GM21515 (cell line): ENCODE measurements around the gene TCF3.
"Not testable (repeated sequence)": the region's sequence is repeated elsewhere in the genome, so short reads cannot be mapped to it uniquely, and the experiment has no call there.

Experiments
- ATAC-seq: cut with Tn5 transposase; IDR thresholded peaks from one replicate; pipeline ENCODE4 v1.9.1; 2021; ENCODE audit not compliant: unreplicated experiment

TCF3 gene

DNA sequence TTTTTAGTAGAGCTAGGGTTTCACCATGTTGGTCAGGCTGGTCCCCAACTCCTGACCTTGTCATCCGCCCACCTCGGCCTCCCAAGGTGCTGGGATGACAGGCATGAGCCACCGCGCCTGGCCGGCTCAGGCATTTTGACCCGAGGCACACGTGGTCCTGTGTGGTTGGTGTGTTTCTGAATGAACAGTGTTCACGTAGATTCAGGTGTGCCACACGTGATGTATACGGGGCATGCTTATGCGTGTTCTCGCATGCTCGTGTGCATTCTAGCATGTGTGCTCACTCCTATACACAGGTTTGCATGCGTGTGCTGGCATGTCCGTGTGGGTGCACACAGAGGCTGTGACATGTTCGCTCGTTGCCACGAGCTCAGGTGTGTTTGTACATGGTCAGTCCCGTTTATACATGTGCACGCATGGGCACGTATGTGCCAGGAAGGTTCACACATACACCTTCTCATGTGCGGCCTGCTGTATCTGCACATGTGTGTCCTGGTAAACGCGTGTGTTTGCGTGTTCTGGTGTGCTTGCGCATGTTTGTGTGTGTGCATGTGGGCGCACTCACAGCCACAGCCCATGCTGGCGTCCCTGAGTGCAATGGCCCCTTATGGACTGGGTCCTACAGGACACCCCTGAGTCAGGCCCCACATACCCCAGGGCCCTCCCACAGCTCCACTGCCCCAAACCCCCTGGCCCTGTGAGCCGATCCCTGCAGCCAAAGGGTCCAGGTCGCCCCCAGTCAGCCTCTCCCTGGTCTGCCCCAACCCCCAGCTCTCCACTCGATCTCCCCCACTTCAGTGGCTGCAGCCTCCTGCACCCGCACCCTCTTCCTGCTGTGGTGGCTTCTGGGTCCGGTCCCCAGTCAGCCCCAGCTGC, 20.6 kb upstream of the TCF3 start:
- no peak for ATAC-seq

DNA sequence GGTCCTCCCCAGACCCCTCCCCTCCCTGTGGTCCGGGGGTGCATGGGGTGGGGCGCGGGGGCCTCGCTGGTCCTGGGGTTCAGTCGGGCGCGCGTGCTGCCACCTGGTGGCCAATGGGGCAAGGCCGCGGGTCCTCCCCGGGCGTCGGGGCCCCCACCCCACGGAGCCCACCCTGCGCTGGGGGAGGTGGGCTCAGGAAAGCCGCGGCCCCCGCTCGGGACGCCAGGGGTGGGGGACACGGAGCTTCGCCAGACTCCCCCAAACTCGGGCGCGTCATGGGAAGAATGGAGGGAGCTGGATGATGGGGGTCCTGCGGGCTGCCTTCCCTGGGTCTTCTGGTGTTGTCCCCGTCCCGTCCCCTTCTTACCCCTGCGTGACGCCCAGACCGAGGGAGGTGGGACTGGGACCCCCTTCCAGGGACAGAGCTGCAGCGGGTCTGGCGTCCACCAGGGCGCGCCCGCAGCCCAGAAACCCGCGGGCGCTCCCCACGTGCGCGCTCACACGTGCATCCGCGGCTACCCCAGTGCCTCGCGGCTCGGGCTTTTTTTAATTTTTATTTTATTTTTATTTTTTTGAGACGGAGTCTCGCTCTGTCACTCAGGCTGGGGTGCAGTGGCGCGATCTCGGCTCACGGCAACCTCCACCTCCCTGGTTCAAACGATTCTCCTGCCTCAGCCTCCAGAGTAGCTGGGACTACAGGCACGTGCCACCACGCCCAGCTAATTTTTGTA, 19.8 kb upstream of the TCF3 start:
- no peak for ATAC-seq

DNA sequence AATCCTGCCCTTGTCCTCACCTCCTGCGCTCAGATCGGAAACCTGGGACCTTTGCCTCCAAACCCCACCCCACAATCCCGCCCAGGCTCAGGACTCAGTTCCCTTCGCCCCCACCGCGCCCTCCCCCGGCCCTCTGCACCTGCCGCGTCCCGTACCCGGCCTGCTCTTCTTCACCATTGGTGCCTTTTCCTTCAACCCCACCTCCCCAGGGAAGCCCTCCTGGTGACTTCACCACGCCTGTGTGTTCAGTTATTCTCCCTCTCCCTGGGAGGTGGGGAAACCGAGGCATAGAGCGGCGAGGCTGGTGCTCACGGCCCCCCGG, 19.3 kb upstream of the TCF3 start:
- ATAC-seq = no peak

DNA sequence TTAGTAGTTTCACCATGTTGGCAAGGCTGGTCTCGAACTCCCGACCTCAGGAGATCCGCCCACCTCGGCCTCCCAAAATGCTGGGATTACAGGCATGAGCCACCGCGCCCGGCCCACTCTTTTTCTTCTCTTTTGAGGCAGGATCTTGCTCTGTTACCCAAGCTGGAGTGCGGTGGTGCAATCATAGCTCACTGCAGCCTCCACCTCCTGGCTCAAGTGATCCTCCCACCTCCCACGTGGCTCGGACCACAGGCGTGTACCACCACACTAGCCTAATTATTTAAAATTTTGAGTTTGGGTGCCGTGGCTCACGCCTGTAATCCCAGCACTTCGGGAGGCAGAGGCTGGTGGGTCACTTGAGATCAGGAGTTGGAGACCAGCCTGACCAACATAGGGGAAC, 18.3 kb upstream of the TCF3 start:
- ATAC-seq = not testable (repeated sequence)

DNA sequence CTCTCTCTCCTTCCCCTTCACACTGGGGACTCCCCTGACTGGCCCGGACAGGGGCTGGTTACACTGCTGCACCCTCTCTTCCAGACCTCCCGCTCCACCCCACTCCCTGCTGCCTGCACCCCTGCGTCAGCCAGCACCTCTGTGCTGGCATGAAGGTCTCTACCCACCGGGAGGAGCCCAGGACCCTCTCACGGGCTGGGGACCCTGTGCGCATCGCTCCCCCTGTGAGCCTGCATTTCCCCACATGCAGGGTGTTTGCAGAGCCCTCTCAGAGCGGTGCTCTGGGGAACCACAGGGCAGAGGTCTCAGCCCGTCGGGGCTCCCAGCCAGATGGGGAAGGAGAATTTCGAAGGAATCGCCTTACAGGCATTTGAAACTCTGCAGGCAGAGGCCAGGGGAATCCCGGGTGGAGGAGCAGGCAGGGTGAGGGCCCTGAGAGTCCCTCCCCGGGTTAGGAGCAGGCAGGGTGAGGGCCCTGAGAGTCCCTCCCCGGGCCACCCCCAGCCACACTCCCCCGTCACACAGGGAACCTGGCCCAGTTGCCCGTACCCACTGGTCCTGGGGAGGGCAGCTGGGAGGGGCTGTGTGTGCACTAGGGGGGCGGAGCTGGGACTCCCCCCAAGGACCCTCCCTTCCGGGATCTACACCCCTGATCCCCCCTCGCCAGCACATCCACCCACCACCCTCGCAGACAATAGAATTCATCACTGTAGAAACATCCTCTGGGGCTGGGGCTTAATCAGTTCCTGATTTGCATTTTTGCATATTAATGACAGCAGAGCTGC, 16.3 kb upstream of the TCF3 start:
- no peak for ATAC-seq

DNA sequence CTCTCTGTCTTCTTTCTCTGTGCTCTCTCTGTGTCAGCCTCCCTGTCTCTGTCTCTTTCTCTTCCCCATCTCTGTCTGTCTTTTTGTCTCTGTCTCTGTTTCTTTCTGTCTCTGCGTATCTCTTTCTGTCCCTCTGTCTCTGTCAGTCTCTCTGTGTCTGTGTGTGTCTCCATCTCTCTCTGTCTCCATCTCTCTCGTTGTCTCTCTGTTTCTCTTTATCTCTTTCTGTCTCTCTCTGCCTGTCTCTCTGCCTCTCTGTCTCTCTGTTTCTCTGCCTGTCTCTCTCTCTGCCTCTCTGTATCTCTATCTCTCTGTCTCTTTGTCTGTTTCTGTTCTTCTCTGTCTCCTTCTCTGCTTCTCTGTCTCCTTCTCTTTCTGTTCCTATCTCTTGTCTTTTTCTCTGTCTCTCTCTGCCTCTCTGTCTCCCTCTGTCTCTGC, 15.7 kb upstream of the TCF3 start:
- ATAC-seq = no peak

DNA sequence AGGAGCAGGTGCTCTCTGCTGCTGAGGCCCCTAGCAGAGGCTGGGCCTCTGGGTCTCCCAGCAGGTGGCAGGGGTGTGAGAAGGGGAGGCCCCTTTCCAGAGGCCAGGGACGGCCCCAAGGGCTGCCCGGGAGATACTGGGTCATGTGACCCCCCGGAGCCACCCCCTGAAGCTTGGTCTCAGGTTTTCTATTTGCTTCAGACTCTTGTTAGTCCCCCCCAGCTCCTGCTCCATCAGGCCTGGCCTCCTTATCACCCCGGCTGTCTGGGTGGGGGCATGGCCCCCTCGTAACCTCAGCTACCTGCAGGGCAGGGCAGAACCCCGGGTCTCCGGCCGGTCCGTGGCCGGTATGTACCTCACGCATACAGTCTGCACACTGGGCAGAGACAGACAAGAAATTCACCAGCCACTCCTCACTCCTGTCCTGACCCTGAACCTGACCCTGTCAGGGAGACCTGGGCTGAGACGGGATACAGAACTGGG, 13.2 kb upstream of the TCF3 start:
- ATAC-seq = no peak

DNA sequence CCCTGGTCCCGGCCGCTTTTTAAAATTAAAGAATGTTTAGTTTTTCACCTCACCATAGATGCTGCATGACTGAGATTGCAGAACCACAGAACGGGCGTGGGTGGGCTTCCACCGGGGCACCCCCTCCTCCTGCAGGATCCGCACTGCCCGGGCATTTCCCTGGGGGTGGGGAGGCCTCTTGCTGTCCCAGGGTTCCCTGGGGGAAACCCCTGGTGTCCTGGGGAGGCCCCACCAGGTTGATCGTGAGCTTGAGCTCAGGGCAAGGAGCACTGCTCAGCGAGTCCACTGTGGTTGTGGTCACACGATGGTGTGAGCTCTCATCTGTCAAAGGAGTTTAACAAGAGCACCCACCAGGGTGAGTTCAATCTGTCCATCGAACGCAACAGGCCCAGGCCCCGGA, 11.4 kb upstream of the TCF3 start:
- ATAC-seq = no peak

DNA sequence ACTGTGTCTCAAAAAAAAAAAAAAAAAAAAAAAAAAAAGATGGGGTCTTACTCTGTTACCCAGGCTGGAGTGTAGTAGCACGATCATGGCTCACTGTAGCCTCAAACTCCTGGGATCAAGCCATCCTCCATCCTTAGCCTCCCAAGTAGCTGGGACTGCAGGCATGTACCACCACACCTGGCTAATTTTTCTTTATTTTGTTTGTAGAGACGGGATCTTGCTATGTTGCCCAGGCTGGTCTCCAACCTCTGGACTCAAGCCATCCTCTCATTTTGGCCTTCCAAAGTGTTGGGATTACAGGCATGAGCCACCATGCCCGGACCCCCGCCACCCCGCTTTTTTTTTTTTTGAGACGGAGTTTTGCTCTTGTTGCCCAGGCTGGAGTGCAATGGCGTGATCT, 10.8 kb upstream of the TCF3 start:
- not testable (repeated sequence) for ATAC-seq

DNA sequence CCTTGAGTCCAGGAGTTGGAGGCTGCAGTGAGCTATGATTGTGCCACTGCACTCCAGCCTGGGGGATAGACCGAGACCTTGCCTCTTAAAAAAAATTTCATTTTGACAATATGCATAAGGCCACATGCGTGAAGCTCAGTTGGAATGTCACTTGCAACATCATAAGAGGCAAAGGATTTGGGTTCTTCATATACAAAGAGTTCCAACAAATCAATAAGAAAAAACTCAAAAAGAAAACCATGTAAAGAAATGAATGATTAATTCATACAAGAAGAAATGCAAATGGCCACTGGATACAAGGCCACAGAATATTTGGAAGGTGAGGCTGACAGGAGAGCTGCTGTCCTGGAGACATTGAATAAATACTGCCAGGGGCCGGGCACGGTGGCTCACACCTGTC, 9.6 kb upstream of the TCF3 start:
- ATAC-seq = no peak

DNA sequence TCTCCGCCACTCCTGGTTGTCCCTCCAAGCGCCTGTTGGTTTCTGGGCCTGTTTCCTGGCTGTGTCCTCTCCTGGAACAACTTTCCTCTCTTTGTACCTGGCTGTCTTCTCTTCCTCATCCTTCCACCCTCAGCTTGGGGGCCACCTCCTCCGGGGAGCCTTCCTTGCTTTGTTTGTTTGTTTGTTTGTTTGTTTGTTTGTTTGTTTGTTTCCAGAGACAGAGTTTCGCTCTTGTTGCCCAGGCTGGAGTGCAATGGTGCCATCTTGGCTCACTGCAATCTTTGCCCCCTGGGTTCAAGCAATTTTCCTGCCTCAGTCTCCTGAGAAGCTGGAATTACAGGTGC, 6.6 kb upstream of the TCF3 start:
- ATAC-seq = no peak

DNA sequence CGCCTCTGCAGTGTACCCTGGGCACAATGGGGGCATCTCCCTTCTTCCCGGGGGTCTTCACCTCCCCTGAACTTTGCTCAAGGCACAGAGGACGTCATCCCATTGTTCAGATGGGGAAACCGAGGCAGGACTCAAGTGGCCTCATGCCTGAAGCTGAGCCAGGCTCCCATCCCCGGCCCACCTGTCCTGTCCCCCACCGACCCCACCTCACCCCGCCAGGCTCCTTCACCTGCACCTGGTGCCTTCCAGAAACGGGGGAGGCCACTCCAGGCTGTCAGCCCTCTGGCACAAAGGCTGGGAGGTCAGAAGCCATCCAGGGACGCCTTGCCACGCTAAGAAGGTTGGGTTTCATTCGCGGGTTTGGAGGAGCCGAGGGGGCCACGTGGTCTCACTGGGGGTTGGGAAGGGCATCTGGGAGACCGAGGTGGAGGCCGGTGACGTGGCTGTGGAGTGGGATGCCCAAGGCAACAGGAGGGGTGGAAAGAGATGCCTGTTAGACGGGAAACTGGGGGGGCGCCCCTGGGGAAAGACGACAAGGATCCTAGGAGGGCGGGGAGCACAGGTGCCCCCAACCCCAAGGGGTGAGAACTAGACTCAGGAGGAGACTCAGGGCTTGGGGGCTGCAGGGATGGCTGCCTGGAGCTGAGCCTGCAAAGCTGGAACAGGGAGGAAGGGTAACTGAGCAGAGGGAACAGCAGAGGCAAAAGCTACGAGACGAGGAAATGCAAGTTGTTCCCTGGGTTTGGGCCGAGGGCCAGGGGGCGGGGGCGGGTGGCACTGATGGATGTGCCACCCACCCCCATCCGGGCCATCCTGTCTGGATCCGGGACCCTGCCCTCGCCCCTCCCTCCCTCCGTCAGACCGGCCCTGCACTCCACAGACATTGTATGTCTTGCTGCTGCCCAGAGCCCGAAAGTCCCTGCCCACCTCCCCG, 6.0 kb upstream of the TCF3 start:
- no peak for ATAC-seq

DNA sequence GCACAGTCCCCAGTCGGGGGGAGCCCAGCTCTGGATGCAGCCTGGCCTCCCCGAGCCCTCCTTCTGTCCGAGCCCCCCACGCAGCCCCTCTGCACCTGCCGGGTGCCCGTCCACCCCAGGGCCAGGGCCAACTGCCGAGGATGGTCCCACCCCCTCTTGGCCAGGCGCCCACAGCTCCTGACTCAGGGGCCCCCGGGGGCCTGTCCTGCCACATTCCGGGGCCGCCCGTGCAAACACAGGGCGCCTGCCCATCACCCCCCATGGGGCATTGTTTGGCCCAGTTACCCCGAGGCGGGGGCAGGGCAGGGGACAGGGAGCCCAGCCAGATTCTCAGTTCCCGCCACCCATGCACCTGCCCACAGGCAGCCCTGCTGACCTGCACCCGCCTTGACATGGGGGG, 5.3 kb upstream of the TCF3 start:
- no peak for ATAC-seq

DNA sequence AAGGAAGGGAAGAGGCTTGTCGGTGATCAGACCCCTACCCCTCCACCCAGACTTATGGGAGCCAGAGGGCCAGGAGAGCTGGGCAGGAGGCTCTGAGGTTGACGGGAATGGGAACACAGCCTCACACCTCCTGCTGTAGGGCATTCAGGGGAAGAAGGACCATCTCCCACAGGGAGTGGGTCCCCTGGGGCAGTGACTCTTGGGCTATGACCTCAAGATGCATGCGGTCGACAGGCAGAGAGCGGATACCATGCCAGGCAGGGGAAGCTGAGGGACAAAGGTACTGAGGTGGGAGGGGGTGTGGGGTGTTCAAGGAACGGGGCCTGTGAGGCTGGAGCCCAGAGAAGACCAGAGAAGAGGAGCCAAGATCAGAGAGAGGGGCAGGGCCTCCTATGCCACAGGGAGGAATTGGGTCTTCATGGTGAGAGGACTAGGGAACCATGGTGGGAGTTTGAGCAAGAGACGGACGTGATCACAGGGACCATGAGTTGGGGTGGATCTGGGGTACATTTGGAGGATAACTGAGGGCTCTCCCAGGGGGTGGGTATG, 4.6 kb upstream of the TCF3 start:
- ATAC-seq = no peak

DNA sequence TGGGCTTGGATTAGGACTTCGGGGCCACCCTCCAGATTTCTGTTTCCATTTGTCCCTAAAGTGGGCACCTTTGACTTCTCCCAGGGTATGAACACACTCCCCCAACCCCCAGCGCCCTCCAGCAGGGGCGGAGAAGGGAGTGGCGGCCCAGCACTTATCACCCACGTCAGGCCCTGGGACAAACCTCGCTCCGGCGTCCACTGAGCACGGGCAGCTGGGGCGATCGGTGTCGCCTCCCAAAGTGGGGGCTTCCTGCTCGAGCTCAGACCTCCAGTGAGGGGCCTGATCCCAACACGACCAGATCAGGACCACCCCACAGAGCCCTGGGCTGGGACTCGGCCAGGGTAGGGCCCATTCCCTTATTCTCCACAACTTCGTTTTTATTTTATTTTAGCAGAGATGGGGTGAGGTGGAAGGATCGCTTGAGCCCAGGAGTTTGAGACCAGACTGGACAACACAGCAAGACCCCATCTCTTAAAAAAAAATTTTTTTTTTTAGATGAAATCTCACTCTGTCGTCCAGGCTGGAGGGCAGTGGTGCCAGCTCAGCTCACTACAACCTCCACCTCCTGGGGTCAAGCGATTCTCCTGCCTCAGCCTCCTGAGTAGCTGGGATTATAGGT, 3.7 kb upstream of the TCF3 start:
- no peak for ATAC-seq

DNA sequence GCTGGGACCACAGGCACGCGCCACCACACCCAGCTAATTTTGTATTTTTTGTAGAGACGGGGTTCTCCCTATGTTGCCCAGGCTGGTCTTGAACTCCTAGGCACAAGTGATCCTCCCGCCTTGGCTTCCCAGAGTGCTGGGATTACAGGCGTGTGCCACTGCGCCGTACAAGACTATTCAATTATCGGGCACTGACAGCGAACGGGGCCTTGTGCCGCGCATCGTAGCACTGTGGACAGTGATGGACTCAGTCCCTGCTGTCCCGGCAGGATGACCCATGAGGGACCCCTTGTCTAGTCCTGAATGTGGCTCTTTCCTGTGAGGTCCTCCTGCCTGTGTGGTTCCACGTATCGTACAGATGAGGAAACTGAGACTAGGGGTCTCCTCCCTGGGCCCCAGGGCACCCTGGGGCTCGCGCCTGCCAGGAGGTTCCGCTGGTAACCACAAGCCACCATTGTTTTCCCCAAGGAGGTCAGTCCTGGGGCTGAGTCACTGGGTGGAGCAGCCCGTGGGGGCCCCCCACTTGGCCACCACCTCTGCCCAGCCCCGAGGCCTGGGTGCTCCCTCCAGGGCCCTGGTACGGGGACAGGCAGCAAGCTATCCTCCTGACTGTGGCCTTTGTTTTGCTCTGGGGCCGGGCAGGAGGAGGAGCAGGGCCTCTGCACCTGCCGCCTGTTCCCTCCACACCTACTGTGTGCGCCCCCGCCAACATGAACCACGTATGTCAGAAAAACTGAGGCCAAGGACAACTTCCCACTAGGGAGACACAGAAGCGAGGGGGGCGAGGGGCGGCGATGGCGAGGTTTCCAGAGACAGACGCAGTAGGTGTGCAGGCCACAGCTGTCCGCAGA, 2.9 kb upstream of the TCF3 start:
- ATAC-seq = no peak

DNA sequence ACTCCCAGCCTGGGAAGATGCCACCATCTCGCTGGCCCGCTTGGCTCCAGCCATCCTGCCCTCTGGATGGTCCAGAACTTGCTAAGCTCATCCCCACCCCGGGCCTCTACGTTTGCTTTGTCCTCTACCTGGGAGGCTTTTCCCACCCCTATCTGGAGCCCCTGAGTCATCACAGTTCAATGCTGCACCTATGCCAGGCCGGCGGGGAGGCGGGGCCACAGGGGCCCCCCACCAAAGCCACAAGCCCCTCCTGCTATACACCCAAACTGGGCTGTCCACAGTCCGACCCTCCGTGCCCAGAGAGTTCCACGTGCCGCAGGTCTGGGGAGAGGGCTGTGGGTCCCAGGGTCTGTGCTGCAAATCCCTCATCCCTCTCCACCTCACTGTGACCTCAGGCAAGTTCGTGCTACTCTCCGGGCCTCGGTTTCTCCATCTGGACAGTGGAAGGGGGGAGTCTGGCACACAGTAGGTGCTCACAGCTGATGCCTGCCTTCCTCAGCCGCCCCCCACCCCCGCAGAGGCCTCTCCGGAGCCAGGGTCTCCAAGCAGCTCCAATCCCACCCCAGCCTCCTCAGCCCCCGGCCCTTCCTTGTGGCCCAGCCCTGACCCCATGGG, 1.9 kb upstream of the TCF3 start:
- no peak for ATAC-seq

DNA sequence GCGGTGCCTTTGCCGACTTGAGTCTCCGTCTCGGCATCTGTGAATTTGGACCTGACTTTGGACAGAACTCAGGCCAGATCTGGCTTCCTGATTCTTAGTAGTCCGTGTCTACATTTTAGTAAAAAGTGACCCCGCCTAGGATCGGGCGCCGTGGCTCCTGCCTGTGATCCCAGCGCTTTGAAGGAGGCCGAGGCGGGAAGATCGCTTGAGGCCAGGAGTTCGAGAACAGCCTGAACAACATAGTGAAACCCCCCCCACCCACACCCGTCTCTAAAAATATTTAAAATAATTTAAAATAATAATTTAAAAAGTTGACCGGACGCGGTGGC, 849 bp upstream of the TCF3 start:
- ATAC-seq = no peak
